Upper lobe of left lung (tissue), 6 donors: ENCODE results near the gene ZSCAN5C. TPM values are rescaled to one million over a fixed set of nuclear protein-coding genes. Genes with fewer than 3 reads are reported as not detected.
A peak's percentile ranks its signal among the peaks of the same experiment; 100 is the strongest.

Source experiments
- ATAC-seq, 2 donors: fragments of 200-7000 bp; cut with Tn5 transposase; one replicate each; pipeline ENCODE4 v1.9.1; 2022; ENCODE audit warnings: mild to moderate bottlenecking in 2 of 2, moderate library complexity in 2 of 2; ENCODE audit not compliant: low FRiP score in 2 of 2
- DNase-seq, 2 donors: peaks; one replicate each; pipeline ENCODE4 v3.0.0-alpha.2; 2019 to 2020
- H3K27ac ChIP-seq, 4 donors: fragments of 200-600 bp; sonication (generic); one replicate each; pipeline ENCODE4 v1.5.1; 2016 to 2019
- H3K27me3 ChIP-seq, 4 donors: fragments of 200-600 bp; sonication (generic); one replicate each; pipeline ENCODE4 v1.5.1; 2017 to 2019
- H3K36me3 ChIP-seq, 4 donors: fragments of 200-600 bp; sonication (generic); one replicate each; pipeline ENCODE4 v1.5.1; 2016 to 2019
- H3K4me1 ChIP-seq, 4 donors: fragments of 200-600 bp; sonication (generic); one replicate each; pipeline ENCODE4 v1.5.1; 2018 to 2019
- H3K4me3 ChIP-seq, 4 donors: fragments of 200-600 bp; sonication (generic); one replicate each; pipeline ENCODE4 v1.5.1; 2017 to 2019; ENCODE audit warnings: mild to moderate bottlenecking in 2 of 4, moderate library complexity in 1 of 4
- H3K9me3 ChIP-seq, 4 donors: fragments of 200-600 bp; sonication (generic); one replicate each; pipeline ENCODE4 v1.5.1; 2018 to 2019
- EP300 ChIP-seq, 4 donors: sonication (generic); formaldehyde crosslinking; IDR thresholded peaks; one replicate each; pipeline ENCODE4 v1.5.1; 2017; ENCODE audit warnings: antibody characterized with exemption in 4 of 4, control low read depth in 2 of 4
- POLR2A ChIP-seq, 4 donors: fragments of 450-650 bp; IDR thresholded peaks; one replicate each; pipeline ENCODE4 v1.5.1; 2016 to 2017; ENCODE audit warnings: antibody characterized with exemption in 4 of 4, mild to moderate bottlenecking in 2 of 4
- POLR2AphosphoS5 ChIP-seq, 2 donors: sonication (generic); formaldehyde crosslinking; IDR thresholded peaks; one replicate each; pipeline ENCODE4 v1.5.1; 2017; ENCODE audit warnings: antibody characterized with exemption in 2 of 2
- WGBS, 2 donors: methylation state at CpG; one replicate each; pipeline ENCODE4 v1.1.5; 2017 to 2018; 5-methylcytosine and 5-hydroxymethylcytosine counted together
- total RNA-seq, 6 donors: library from RNA; depleted of rRNA in 4 of 6; stranded (reverse); fragments of >200 nt in 4 of 6; gene quantifications; one replicate each; pipeline versions ENCODE4 v1.1.0 to v1.2.1, GENCODE V29; 2016 to 2021
- TF ChIP-seq, protein P1 (sequence below), 6 experiments: fragments of 450-650 bp in 4 of 6; fragments of 200-600 bp in 2 of 6; sonication (generic) in 2 of 6; IDR thresholded peaks; one replicate each; pipeline ENCODE4 v1.5.1; 2016 to 2019; ENCODE audit warnings: antibody characterized with exemption in 6 of 6
- donor health status: DM: no; HTN: no; CAD: no; lungs with moderate emphysema.
- donor health status: DM: no; HTN: yes; CAD: no; lungs with severe emphysema.

Gene ZSCAN5C, protein sequence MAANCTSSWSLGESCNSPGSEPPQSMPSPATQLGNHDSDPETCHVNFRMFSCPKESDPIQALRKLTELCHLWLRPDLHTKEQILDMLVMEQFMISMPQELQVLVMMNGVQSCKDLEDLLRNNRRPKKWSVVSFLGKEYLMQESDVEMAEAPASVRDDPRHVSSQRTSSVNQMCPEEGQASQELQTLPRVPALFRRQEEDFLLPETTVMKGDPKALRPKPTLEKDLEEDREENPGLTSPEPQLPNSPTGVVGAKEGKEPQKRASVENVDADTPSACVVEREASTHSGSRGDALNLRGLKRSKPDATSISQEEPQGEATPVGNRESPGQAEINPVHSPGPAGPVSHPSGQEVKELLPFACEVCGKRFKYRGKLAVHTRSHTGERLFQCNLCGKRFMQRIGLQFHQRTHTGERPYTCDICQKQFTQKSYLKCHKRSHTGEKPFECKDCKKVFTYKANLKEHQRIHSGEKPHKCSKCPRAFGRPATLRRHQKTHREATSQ
- total RNA-seq: not detected

DNA sequence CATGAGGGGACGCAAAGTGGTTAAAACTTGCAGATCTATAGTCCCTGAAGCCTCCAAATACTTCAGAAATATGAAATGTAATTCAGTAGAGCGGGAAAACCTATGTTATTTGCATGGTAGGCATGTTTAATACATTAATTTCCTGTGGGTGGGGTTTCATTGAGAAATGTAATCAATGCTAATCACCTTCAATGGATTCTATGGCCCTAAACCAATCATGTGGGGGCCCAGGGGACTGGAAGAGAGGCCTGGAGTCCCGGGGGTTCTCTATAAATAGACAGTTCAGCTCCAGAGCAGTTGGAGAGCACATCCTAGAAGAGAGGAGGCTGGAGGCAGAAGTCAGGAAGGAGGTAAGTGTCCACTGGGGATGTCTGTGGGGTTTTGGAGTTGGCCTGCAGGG is at the start of gene ZSCAN5C:
ZSCAN5C (plus strand) TSS at position 301 of the 400 bp plus-strand sequence. CDS start 3,641 bp downstream, outside the sequence.
- Histone ChIP-seq H3K4me3 (no peak within 1 kb of the TSS), H3K4me1 (no peaks in the 10 kb centered on the region), H3K36me3 (no peaks in the 10 kb centered on the region), H3K27me3 (no peaks in the 10 kb centered on the region), H3K27ac (no peak within 1 kb of the TSS), H3K9me3 (no peaks in the 10 kb centered on the region)
- ATAC-seq: no peak
- TF ChIP-seq, protein P1, sequence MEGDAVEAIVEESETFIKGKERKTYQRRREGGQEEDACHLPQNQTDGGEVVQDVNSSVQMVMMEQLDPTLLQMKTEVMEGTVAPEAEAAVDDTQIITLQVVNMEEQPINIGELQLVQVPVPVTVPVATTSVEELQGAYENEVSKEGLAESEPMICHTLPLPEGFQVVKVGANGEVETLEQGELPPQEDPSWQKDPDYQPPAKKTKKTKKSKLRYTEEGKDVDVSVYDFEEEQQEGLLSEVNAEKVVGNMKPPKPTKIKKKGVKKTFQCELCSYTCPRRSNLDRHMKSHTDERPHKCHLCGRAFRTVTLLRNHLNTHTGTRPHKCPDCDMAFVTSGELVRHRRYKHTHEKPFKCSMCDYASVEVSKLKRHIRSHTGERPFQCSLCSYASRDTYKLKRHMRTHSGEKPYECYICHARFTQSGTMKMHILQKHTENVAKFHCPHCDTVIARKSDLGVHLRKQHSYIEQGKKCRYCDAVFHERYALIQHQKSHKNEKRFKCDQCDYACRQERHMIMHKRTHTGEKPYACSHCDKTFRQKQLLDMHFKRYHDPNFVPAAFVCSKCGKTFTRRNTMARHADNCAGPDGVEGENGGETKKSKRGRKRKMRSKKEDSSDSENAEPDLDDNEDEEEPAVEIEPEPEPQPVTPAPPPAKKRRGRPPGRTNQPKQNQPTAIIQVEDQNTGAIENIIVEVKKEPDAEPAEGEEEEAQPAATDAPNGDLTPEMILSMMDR (IDR thresholded peaks at IDR 0.05): no peak
- TF ChIP-seq EP300 (IDR thresholded peaks at IDR 0.05) (no peak), POLR2A (IDR thresholded peaks at IDR 0.05) (no peak), POLR2AphosphoS5 (IDR thresholded peaks at IDR 0.05) (no peak)
- 69 to 71% methylated on average over 3 of the region's 3 CpGs for WGBS, 2 donors
- DNase-seq: no peak

DNA sequence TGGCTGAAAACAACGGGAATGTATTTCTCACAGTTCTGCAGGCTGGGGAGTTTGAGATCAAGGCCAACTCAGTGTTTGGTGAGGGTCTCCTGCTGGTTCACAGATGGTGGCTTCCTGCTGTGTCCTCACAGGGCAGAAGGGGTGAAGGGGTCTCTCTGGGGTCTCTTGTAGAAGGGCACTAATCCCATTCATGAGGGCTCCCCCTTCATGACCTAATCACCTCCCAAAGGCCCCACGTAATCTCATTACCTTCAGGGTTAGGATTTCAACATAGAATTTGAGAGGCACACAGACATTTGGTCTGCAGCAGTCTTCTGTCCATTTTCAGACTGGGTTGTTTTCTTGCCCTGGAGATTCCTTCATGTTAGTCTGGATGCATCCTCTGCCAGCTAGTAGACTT is 49.4 kb upstream of the ZSCAN5C start:
- Histone ChIP-seq H3K27ac (peak overlapping the region in 2 of 4 donors; percentile 37 to 62), H3K4me1 (peaks cover 14 to 18% (median 16%) of the 10 kb centered on the region in 4 donors), H3K27me3 (no peaks in the 10 kb centered on the region), H3K4me3 (no peak overlapping the region), H3K36me3 (peaks cover 0 to 35% (median 17%) of the 10 kb centered on the region in 4 donors), H3K9me3 (no peaks in the 10 kb centered on the region)
- DNase-seq (no peak), ATAC-seq (no peak)
- TF ChIP-seq POLR2AphosphoS5 (IDR thresholded peaks at IDR 0.05): no peak
- TF ChIP-seq POLR2A (IDR thresholded peaks at IDR 0.05): no peak
- WGBS, 2 donors: 70 to 75% methylated on average over 2 of the region's 2 CpGs

DNA sequence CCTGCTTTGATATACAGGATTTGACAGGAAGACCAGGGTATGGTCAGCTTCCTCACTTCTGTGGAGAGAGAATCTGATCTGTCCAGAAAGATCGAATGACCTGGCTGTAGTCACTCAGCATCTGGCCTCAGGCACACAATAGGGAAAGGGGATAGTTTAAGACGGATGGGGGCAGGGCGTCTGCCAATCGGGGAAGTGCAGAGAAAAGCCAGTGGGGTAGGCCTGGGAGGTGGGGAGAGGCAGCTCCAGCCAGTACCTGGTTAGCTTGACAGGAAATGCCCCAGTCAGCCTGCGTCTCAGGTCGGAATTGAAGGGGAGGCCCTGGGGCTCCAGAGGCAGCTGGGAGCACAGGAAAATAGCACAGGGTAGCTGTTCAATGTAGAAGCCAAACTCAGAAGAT is 48.6 kb upstream of the ZSCAN5C start:
- no peaks in the 10 kb centered on the region for H3K9me3 ChIP-seq

DNA sequence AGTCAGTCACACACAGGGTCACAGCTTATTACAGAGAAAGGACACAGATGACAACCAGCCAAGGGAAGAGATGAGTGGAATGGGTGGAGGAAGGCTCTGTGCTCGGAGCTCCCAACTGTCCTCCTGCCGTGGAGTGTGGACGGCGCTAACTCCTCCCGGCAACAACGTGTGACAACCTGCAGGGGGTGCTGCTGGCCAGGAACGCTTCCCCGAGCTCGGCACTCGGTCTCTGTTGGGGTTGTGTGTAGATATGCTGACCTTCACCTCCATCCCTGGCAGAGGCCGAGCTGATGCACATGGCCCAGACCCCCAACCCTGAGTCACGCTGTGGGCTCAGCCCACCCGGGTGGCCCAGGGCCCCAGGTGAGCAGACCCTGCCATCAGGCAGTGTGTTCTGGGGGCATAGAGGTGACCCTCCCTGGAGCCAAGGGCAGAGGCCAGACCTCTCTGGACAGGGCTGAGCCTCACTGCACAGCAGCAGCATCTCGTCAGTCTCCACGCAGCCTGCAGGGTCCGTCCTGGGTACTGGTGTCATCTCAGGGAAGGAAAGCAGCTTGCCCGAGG is 46.9 kb upstream of the ZSCAN5C start:
- peaks cover 0 to 41% (median 18%) of the 10 kb centered on the region in 4 donors for H3K36me3 ChIP-seq
- no peak overlapping the region for H3K4me3 ChIP-seq
- H3K27ac ChIP-seq: peak overlapping the region in 3 of 4 donors; percentile 10 to 83 (median 82)
- H3K9me3 ChIP-seq: no peaks in the 10 kb centered on the region
- whole genome bisulfite sequencing, 2 donors: 62 to 75% methylated on average over 10 to 17 of the region's 17 CpGs
- peaks cover 15 to 18% (median 18%) of the 10 kb centered on the region in 4 donors for H3K4me1 ChIP-seq
- DNase-seq (peak in 1 of 2 donors; percentile 54), ATAC-seq (peak; percentile 35 to 39)
- no peak for TF ChIP-seq EP300 (IDR thresholded peaks at IDR 0.05)
- TF ChIP-seq, protein P1 (IDR thresholded peaks at IDR 0.05): peak; percentile 29 to 62 (median 35)
- H3K27me3 ChIP-seq: no peaks in the 10 kb centered on the region

More for the DNA sequence above, 48.6 kb upstream of the ZSCAN5C start:
- Histone ChIP-seq H3K27me3 (no peaks in the 10 kb centered on the region), H3K4me1 (peaks cover 15 to 18% (median 18%) of the 10 kb centered on the region in 4 donors), H3K27ac (peak overlapping the region in 3 of 4 donors; percentile 35 to 62 (median 37)), H3K4me3 (no peak overlapping the region), H3K36me3 (peaks cover 0 to 29% (median 12%) of the 10 kb centered on the region in 4 donors)
- WGBS, 2 donors: 54 to 56% methylated on average over 6 of the region's 6 CpGs
- no peak for TF ChIP-seq EP300 (IDR thresholded peaks at IDR 0.05)
- TF ChIP-seq POLR2AphosphoS5 (IDR thresholded peaks at IDR 0.05): no peak
- TF ChIP-seq, protein P1 (IDR thresholded peaks at IDR 0.05): no peak
- no peak for TF ChIP-seq POLR2A (IDR thresholded peaks at IDR 0.05)
- no peak for ATAC-seq
- no peak for DNase-seq

DNA sequence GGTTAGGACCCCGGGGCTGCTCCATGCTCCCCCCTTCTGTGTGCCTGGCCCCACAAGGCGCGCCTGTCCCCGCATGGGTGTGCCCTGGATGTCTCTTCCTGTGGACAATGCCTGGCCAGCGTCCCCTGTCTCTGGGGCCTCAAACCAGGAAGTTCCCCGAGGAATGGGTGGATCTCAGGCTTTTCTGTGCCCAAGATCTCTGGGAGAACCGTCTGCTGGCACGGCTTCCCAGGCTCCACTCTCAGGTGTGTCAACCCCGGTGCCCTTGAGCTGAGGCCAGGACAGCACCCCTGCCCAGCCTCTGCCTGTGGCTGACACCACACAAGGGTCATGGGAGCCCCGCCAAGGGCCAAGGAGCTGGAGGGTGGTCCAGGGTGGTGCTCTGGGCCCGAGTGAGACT is 45.3 kb upstream of the ZSCAN5C start:
- H3K27ac ChIP-seq: peak overlapping the region; percentile 66 to 89 (median 82)
- peak in 1 of 2 donors; percentile 57 for DNase-seq
- H3K4me3 ChIP-seq: no peak overlapping the region
- no peaks in the 10 kb centered on the region for H3K9me3 ChIP-seq
- 61 to 87% methylated on average over 7 to 11 of the region's 11 CpGs for WGBS, 2 donors
- TF ChIP-seq POLR2AphosphoS5 (IDR thresholded peaks at IDR 0.05) (no peak), POLR2A (IDR thresholded peaks at IDR 0.05) (no peak)
- TF ChIP-seq, protein P1 (IDR thresholded peaks at IDR 0.05): no peak
- peaks cover 0 to 55% (median 27%) of the 10 kb centered on the region in 4 donors for H3K36me3 ChIP-seq
- H3K4me1 ChIP-seq: peaks cover 14 to 18% (median 17%) of the 10 kb centered on the region in 4 donors
- no peak for ATAC-seq
- no peaks in the 10 kb centered on the region for H3K27me3 ChIP-seq
